ENCODE measurements around the gene IFNL2.

DNA sequence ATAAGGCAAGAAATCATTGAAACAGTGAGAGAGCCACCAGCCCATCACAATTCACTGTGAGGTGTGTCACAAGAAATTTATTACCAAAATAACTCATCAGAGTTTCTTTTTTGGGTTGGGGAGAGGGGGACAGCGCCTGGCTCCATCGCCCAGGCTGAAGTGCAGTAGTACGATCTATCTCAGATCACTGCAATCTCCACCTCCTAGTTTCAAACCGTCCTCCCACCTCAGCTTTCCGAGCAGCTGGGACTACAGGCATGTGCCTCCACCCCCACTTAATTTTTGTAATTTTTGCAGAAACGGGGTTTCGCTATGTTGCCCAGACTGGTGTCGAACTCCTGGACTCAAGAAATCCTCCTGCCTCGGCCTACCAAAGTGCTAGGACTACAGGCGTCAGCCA lies 31.6 kb downstream of the IFNL2 start:
- TF ChIP-seq EZH2phosphoT487 (IDR thresholded peaks at IDR 0.05; ENCODE audit: borderline replicate concordance, low read length) (no peak), EZH2 (IDR thresholded peaks at IDR 0.05; ENCODE audit: low read length, unreplicated experiment) (no peak)
- TF ChIP-seq, protein P1, sequence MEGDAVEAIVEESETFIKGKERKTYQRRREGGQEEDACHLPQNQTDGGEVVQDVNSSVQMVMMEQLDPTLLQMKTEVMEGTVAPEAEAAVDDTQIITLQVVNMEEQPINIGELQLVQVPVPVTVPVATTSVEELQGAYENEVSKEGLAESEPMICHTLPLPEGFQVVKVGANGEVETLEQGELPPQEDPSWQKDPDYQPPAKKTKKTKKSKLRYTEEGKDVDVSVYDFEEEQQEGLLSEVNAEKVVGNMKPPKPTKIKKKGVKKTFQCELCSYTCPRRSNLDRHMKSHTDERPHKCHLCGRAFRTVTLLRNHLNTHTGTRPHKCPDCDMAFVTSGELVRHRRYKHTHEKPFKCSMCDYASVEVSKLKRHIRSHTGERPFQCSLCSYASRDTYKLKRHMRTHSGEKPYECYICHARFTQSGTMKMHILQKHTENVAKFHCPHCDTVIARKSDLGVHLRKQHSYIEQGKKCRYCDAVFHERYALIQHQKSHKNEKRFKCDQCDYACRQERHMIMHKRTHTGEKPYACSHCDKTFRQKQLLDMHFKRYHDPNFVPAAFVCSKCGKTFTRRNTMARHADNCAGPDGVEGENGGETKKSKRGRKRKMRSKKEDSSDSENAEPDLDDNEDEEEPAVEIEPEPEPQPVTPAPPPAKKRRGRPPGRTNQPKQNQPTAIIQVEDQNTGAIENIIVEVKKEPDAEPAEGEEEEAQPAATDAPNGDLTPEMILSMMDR (conservative IDR thresholded peaks at IDR 0.05; ENCODE audit: low read depth, low read length) = no peak
